LNCaP clone FGC (cell line): ENCODE data around the gene TEP1.

Experiments
- DNase-seq: peaks from one replicate; pipeline ENCODE4 v3.0.0-alpha.2; 2011; ENCODE audit warnings: low read depth
- H3K4me3 ChIP-seq: 2 replicates; pipeline ENCODE4 v1.5.1; 2011; ENCODE audit warnings: mild to moderate bottlenecking, low read depth, low read length, control low read depth
- TF ChIP-seq, protein P1 (sequence below): IDR thresholded peaks from 2 replicates; pipeline ENCODE4 v1.5.1; 2012; ENCODE audit warnings: mild to moderate bottlenecking; ENCODE audit not compliant: control insufficient read depth, insufficient read depth; ENCODE audit errors: extremely low read depth

Gene TEP1

DNA sequence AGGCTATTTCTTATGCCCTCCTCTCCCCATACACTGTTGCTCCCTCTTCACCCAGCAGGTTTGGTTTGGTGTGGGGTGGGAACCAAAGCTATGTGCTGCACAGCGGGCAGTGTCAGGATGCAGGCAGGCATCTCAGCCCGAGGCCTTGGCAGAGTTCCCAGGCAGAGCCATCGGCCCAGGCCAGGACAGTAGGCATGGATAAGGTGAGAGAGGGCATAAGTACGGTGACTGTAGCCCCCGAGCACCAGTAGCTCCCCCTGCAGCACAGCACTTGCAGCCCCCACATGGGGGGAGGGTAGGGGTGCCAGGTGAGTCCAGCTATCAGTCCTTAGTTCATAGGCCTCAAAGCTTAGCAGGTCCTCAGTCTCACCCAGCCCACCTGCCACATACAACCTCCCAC lies 15.5 kb upstream of the TEP1 start:
- TF ChIP-seq, protein P1, sequence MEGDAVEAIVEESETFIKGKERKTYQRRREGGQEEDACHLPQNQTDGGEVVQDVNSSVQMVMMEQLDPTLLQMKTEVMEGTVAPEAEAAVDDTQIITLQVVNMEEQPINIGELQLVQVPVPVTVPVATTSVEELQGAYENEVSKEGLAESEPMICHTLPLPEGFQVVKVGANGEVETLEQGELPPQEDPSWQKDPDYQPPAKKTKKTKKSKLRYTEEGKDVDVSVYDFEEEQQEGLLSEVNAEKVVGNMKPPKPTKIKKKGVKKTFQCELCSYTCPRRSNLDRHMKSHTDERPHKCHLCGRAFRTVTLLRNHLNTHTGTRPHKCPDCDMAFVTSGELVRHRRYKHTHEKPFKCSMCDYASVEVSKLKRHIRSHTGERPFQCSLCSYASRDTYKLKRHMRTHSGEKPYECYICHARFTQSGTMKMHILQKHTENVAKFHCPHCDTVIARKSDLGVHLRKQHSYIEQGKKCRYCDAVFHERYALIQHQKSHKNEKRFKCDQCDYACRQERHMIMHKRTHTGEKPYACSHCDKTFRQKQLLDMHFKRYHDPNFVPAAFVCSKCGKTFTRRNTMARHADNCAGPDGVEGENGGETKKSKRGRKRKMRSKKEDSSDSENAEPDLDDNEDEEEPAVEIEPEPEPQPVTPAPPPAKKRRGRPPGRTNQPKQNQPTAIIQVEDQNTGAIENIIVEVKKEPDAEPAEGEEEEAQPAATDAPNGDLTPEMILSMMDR = no peak
- no peak overlapping the region for H3K4me3 ChIP-seq
- no peak for DNase-seq

DNA sequence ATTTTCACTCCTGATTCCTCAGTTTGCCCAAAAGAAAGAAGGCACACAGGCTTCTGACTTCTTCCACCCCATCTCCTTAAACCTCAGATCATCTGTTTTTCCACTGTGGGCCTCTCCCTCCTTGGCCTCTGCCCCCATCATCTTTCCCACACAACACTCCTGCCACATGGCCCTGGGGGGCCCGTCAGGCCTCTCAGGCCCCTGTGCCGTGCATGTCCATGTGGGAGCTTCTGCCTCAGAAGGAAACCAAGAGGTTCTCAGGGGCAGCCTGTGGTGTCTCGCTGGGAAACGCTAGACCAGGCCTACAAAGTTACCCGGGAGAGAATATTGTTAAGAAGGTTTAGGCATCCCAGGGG lies 14.7 kb upstream of the TEP1 start:
- no peak for DNase-seq
- TF ChIP-seq, protein P1 = no peak
- no peak overlapping the region for H3K4me3 ChIP-seq

DNA sequence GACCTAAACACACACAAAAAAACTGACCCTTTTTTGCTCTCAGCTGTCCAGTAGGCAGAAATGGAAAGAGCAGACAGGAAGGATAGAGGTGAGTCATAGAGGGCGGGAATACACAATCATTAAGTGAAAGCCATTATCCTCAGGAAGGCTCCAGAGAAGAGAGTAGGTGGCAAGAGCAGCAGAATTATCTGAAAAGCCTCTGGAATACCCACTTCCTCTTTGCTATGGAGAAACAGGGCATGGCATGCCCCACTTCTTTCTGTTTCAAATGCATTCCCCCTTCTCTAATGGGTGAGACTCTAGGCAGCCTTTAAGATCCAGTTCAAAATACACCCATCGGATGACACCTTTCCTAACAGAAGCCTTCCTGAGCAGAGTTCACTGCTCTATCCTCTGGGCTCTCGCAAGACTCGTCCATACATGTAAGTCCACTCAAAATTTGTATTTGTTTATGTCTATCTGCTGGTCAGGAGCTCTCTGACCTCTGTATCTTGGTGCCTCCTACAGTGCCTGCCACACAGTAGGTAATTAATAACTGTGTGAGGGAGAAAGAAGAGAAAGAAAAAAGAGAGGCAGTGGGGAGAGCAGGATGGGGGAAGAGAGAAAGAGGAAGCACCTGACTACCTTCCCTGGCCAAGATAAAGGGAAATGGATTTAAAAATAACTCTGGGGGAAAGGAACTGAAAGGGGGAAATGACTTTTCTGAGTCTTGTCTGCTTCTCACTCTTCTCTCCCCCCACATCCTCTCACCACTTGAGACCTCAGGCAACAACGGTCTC lies 14.1 kb upstream of the TEP1 start:
- no peak for DNase-seq
- H3K4me3 ChIP-seq = no peak overlapping the region
- TF ChIP-seq, protein P1 = no peak

DNA sequence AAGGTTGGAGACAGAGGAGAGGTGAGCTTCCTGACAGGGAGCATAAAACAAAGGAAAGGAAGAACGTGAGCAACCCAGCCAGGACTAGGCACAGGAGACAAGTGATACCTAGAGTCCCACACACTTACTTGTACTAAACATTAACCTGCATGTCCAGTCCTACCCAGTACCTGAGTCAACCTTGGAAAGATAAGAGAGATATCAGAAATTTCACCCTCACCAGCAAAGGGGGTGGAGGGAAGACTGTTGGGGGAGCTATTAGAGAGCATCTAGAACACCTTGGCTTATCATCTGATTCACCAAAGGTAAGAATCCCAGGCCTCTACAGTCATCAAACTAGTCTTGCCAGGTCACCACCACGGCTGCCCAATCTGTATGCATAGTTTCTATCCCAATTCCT lies 11.6 kb upstream of the TEP1 start:
- no peak for DNase-seq
- TF ChIP-seq, protein P1 = no peak
- H3K4me3 ChIP-seq = no peak overlapping the region

DNA sequence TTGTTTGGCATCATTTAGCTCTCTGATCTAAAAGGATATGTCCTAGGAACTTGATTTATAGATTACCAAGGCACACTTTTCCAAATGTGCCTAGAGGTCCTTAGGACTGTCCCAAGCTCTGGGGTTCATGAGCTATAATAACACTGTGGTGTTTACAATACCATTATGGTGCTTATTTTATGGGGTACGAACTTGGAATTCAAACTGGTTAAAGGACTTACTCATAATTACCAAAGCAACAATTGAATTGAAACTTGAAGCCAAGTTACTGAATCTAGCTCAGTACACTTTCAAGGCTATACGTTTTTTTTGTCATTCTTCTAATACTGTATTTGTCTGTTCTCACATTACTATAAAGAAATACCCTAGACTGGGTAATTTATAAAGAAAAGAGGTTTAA lies 9.6 kb upstream of the TEP1 start:
- no peak for DNase-seq
- TF ChIP-seq, protein P1 = no peak
- H3K4me3 ChIP-seq = no peak overlapping the region

DNA sequence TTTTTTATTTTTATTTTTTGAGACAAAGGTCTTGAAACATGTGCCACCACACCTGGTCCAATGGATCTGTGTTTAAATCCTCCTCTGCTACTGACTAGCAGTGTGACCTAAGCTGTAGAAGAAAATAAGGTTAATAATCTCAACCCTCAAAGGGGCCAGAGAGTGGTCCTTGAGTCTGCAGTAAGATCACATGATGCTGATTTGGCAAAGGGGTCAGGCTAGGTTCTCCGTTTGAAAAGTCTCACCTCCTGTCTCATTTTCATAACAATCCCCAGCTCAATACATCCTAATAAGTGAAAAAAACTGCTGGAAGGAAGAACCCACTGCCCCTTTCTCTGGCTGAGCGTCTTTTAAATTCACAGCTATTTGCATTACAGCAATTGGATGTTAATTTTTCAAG lies 8.0 kb upstream of the TEP1 start:
- TF ChIP-seq, protein P1 = no peak
- H3K4me3 ChIP-seq = no peak overlapping the region
- DNase-seq = no peak

DNA sequence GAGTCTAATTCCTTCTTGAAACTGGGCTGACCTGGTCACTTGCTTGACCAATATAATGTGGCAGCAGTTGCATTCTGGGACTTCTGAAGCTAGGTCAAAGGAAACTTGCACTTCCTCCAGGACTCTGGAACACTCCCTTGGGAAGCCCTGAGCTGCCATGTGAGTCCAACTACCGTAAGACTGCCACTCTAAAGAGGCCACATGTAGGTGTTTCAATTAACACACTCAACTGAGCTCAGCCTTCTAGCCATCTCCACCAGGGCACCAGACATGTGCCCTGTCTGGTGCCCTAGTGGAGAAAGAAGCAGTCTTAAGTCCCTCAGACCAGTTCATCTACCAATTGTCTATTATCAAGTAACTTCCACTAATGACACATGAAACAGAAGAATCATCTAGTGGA lies 6.1 kb upstream of the TEP1 start:
- H3K4me3 ChIP-seq = no peak overlapping the region
- DNase-seq = no peak
- TF ChIP-seq, protein P1 = no peak
